ENCODE measurements around the gene FAM50B.

FAM50B gene

GRCh38 chr6:3831761-3832530 is 17.2 kb upstream of the FAM50B start:
- H3K9me3 ChIP-seq (ENCODE audit: severe bottlenecking), result no peaks in the 10 kb centered on the region
- H3K27me3 ChIP-seq (ENCODE audit: insufficient read depth, low read depth, severe bottlenecking), result peaks cover 4% of the 10 kb centered on the region
- no peak overlapping the region for H3K27ac ChIP-seq
- DNase-seq, result no peak
- H3K36me3 ChIP-seq, result no peaks in the 10 kb centered on the region
- no peak overlapping the region for H3K4me3 ChIP-seq (ENCODE audit: low read depth, low read length)
- TF ChIP-seq CTCF (IDR thresholded peaks at IDR 0.05; ENCODE audit: low read depth, low read length), result no peak

- no peaks in the 10 kb centered on the region for H3K27me3 ChIP-seq (ENCODE audit: insufficient read depth, low read depth, severe bottlenecking)
- H3K9me3 ChIP-seq (ENCODE audit: severe bottlenecking), result no peaks in the 10 kb centered on the region
- no peaks in the 10 kb centered on the region for H3K36me3 ChIP-seq
- TF ChIP-seq CTCF (IDR thresholded peaks at IDR 0.05; ENCODE audit: low read depth, low read length), result peak; percentile 9; the same call in 1 of the 2 replicates
- H3K27ac ChIP-seq, result no peak overlapping the region
- DNase-seq, result no peak
- H3K4me3 ChIP-seq (ENCODE audit: low read depth, low read length), result no peak overlapping the region
Measured at GRCh38 chr6:3835055-3835731, 14.0 kb upstream of the FAM50B start.

GRCh38 chr6:3835785-3836184 is 13.4 kb upstream of the FAM50B start:
- H3K36me3 ChIP-seq, result no peaks in the 10 kb centered on the region
- no peak overlapping the region for H3K27ac ChIP-seq

GRCh38 chr6:3836566-3836965 is 12.6 kb upstream of the FAM50B start:
- no peaks in the 10 kb centered on the region for H3K9me3 ChIP-seq (ENCODE audit: severe bottlenecking)
- H3K27me3 ChIP-seq (ENCODE audit: insufficient read depth, low read depth, severe bottlenecking), result no peaks in the 10 kb centered on the region
- H3K4me3 ChIP-seq (ENCODE audit: low read depth, low read length), result no peak overlapping the region
- no peak for TF ChIP-seq CTCF (IDR thresholded peaks at IDR 0.05; ENCODE audit: low read depth, low read length)
- no peaks in the 10 kb centered on the region for H3K36me3 ChIP-seq
- no peak overlapping the region for H3K27ac ChIP-seq
- no peak for DNase-seq

More at GRCh38 chr6:3835785-3836184, 13.4 kb upstream of the FAM50B start:
- no peaks in the 10 kb centered on the region for H3K27me3 ChIP-seq (ENCODE audit: insufficient read depth, low read depth, severe bottlenecking)
- DNase-seq, result no peak
- TF ChIP-seq CTCF (IDR thresholded peaks at IDR 0.05; ENCODE audit: low read depth, low read length), result no peak
- no peak overlapping the region for H3K4me3 ChIP-seq (ENCODE audit: low read depth, low read length)
- no peaks in the 10 kb centered on the region for H3K9me3 ChIP-seq (ENCODE audit: severe bottlenecking)

GRCh38 chr6:3837781-3838180 is 11.4 kb upstream of the FAM50B start:
- no peaks in the 10 kb centered on the region for H3K27me3 ChIP-seq (ENCODE audit: insufficient read depth, low read depth, severe bottlenecking)
- no peak overlapping the region for H3K4me3 ChIP-seq (ENCODE audit: low read depth, low read length)
- TF ChIP-seq CTCF (IDR thresholded peaks at IDR 0.05; ENCODE audit: low read depth, low read length), result no peak
- H3K27ac ChIP-seq, result no peak overlapping the region
- no peaks in the 10 kb centered on the region for H3K36me3 ChIP-seq
- DNase-seq, result no peak
- no peaks in the 10 kb centered on the region for H3K9me3 ChIP-seq (ENCODE audit: severe bottlenecking)

Data from WERI-Rb-1 (cell line).